HG02981 (cell line): ENCODE results near the gene USP32.
"Not testable (repeated sequence)": the region's sequence is repeated elsewhere in the genome, so short reads cannot be mapped to it uniquely, and the experiment has no call there.

Experiments used
- ATAC-seq: cut with Tn5 transposase; IDR thresholded peaks from one replicate; pipeline ENCODE4 v1.9.1; 2021; ENCODE audit warnings: mild to moderate bottlenecking, moderate library complexity; ENCODE audit not compliant: unreplicated experiment

The USP32 gene

GRCh38 chr17:60372790-60373483, 19.0 kb downstream of the USP32 start:
- ATAC-seq, result no peak

- no peak for ATAC-seq
Measured at GRCh38 chr17:60371818-60372510, 20.0 kb downstream of the USP32 start.

- no peak for ATAC-seq
Measured at GRCh38 chr17:60371416-60371815, 20.5 kb downstream of the USP32 start.

- no peak for ATAC-seq
Measured at GRCh38 chr17:60369727-60370126, 22.2 kb downstream of the USP32 start.

- no peak for ATAC-seq
Measured at GRCh38 chr17:60363700-60364405, 28.1 kb downstream of the USP32 start.

GRCh38 chr17:60362329-60362728, 29.6 kb downstream of the USP32 start:
- ATAC-seq, result no peak

- no peak for ATAC-seq
Measured at GRCh38 chr17:60361889-60362288, 30.0 kb downstream of the USP32 start.

- no peak for ATAC-seq
Measured at GRCh38 chr17:60359415-60359814, 32.5 kb downstream of the USP32 start.

- ATAC-seq, result no peak
Measured at GRCh38 chr17:60358606-60359225, 33.2 kb downstream of the USP32 start.

GRCh38 chr17:60356940-60357339, 35.0 kb downstream of the USP32 start:
- ATAC-seq, result no peak

- ATAC-seq, result no peak
Measured at GRCh38 chr17:60355663-60356594, 36.0 kb downstream of the USP32 start.

- ATAC-seq, result no peak
Measured at GRCh38 chr17:60354223-60354622, 37.7 kb downstream of the USP32 start.

- ATAC-seq, result no peak
Measured at GRCh38 chr17:60353773-60354172, 38.2 kb downstream of the USP32 start.

- no peak for ATAC-seq
Measured at GRCh38 chr17:60352569-60352968, 39.4 kb downstream of the USP32 start.

GRCh38 chr17:60352071-60352470, 39.9 kb downstream of the USP32 start:
- no peak for ATAC-seq

GRCh38 chr17:60351012-60351695, 40.8 kb downstream of the USP32 start:
- no peak for ATAC-seq

GRCh38 chr17:60348616-60349015, 43.3 kb downstream of the USP32 start:
- no peak for ATAC-seq

- no peak for ATAC-seq
Measured at GRCh38 chr17:60345233-60345632, 46.7 kb downstream of the USP32 start.

- ATAC-seq, result not testable (repeated sequence)
Measured at GRCh38 chr17:60342492-60342891, 49.4 kb downstream of the USP32 start.

- ATAC-seq, result no peak
Measured at GRCh38 chr17:60335289-60335688, 56.6 kb downstream of the USP32 start.
